GM18517 (cell line): ENCODE data around the gene PTPRN2.
"Not testable (repeated sequence)": the region's sequence is repeated elsewhere in the genome, so short reads cannot be mapped to it uniquely, and the experiment has no call there.

Experiments
- ATAC-seq: cut with Tn5 transposase; IDR thresholded peaks from one replicate; pipeline ENCODE4 v1.9.1; 2021; ENCODE audit warnings: mild to moderate bottlenecking, moderate library complexity; ENCODE audit not compliant: unreplicated experiment

Gene PTPRN2

GRCh38 chr7:157745721-157746709 is 841.6 kb downstream of the PTPRN2 start:
- no peak for ATAC-seq

GRCh38 chr7:157744786-157745601 is 842.6 kb downstream of the PTPRN2 start:
- ATAC-seq = no peak

- no peak for ATAC-seq
These were observed 843.7 kb downstream of the PTPRN2 start for GRCh38 chr7:157743781-157744525.

GRCh38 chr7:157740251-157740798 is 847.3 kb downstream of the PTPRN2 start:
- ATAC-seq = no peak

GRCh38 chr7:157739650-157740049 is 848.0 kb downstream of the PTPRN2 start:
- ATAC-seq = no peak

- no peak for ATAC-seq
These were observed 848.6 kb downstream of the PTPRN2 start for GRCh38 chr7:157739031-157739430.

- no peak for ATAC-seq
These were observed 849.6 kb downstream of the PTPRN2 start for GRCh38 chr7:157738066-157738460.

GRCh38 chr7:157737151-157738065 is 850.2 kb downstream of the PTPRN2 start:
- no peak for ATAC-seq

GRCh38 chr7:157736341-157736740 is 851.3 kb downstream of the PTPRN2 start:
- no peak for ATAC-seq

GRCh38 chr7:157735826-157736225 is 851.8 kb downstream of the PTPRN2 start:
- ATAC-seq = no peak

- no peak for ATAC-seq
These were observed 852.7 kb downstream of the PTPRN2 start for GRCh38 chr7:157734676-157735640.

- ATAC-seq = not testable (repeated sequence)
These were observed 853.7 kb downstream of the PTPRN2 start for GRCh38 chr7:157733760-157734395.

GRCh38 chr7:157731126-157731525 is 856.5 kb downstream of the PTPRN2 start:
- no peak for ATAC-seq

- no peak for ATAC-seq
These were observed 857.0 kb downstream of the PTPRN2 start for GRCh38 chr7:157730614-157731013.

GRCh38 chr7:157729566-157729965 is 858.1 kb downstream of the PTPRN2 start:
- ATAC-seq = no peak

- no peak for ATAC-seq
These were observed 859.5 kb downstream of the PTPRN2 start for GRCh38 chr7:157727964-157728615.

- ATAC-seq = no peak
These were observed 860.9 kb downstream of the PTPRN2 start for GRCh38 chr7:157726764-157727163.
